NCI-H2227 (cell line): ENCODE results near the gene APBB1.

ENCODE experiments used
- DNase-seq: peaks from one replicate; lab custom pipeline; 2025; ENCODE audit not compliant: unreplicated experiment; lab: John Stamatoyannopoulos, UW

Gene APBB1

GRCh38 chr11:6419009-6419631, at the start of gene APBB1:
Gene APBB1, minus strand, starts transcription at chr11:6419094. Its CDS starts 7,747 bp downstream, at chr11:6411347.
- peak; percentile 89 for DNase-seq

GRCh38 chr11:6459099-6459450, 40.2 kb upstream of the APBB1 start:
- DNase-seq = no peak

DNA sequence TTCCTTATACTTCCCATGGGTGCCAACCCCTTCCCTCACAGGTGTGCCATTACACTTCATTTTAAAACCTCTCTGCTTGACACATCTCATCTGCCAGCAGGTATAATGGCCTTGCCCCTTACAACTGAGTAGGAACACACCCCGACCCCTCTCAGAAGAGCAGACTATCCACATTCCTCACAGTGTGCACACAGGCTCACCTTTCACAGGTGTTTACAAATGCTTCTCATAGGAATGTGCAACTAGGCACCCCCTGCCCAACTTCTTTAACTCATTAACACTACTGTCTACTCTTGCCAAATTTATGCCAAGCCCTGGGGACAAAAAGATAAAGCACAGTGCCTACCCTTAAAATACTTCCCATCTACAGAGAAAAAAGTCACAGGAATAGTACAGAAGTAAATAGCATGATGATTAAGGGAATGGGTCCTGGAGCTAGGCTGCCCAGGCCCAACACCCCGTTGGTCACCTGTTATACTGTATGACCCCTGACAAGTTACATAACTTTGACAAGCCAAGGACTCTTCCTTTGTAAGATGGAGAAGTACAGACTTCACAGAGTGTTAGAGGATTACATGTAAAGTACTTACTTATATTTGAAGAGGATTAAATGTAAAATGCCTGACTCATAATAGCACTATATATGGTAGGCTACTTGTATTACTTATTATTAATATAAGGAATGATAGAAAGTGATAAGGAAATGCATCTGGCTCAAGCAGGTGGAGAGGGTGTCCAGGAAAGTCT, 39.6 kb upstream of the APBB1 start:
- DNase-seq = no peak

DNA sequence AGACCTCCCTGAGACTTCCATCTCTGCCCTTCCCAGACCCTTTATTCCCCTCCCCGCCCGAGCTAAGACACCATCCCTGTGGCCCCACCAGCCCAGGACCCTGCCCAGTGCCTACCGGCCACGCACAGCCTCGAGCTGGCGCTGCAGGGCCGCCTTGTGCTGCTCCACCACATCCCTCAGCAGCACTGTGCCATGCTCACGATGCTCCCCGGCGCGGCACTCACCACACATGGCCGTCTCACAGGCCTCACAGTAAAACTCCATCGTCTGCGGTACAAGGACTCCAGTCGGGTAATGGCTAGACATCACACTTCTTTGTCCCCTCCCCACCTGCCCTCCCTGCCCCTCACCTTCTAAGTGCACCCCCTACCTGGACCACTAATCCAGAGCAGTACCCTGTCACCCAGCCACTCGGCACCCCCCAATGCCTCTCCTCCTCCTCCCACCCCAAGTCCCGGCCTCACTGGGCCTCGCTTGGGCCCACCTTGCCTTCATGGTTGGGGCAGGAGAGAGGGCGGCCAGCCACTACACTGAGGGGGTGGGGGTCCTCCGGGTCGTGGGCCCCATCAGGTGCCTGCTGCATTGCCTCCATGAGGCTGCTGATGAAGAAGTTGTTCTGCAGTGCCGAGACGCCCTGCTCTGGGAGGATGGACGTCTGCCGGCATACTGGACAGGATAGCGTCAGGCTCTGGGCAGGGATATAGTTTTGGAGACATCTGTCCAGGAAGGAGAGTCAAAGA, 38.9 kb upstream of the APBB1 start:
- DNase-seq = no peak

GRCh38 chr11:6456361-6457073, 37.6 kb upstream of the APBB1 start:
- DNase-seq = no peak

DNA sequence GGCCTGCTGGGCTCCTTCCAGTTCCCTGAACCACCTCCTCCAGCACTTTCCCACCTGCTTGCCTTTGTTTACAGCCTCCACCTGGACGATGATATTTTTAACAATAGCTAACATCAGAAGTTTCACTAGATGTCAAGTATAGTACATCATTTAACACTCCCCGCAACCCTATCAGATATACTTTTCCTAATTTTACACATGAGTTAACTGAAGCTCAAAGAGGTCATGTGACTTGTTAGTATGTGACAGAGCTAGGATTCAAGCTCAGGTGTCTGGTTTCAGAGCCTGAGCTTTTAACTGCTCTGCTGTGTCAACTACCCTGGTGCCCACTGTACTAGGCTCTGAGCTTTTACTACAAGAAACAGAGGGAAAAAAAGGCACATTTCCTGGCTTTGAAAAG, 36.2 kb upstream of the APBB1 start:
- DNase-seq = no peak

DNA sequence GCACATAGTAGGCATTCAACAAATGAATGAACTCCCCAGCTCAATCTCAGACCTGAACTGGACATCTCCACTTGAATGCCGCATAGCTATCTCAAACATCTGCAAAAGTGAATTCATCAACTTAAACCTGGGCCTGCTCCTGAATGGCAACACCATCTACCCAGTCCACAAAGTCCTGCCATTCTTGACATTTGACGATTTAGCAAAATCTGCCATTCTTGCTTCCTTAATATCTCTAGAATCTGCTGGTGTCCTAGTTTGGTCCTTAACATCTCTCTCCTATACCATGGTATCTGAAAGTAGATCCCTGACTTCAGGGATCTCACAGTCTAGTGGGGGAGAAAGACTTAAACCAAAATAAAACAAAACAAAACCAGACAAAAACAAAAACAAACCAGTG, 34.3 kb upstream of the APBB1 start:
- no peak for DNase-seq

- no peak for DNase-seq
Measured at GRCh38 chr11:6452219-6452618, 33.3 kb upstream of the APBB1 start.

- no peak for DNase-seq
Measured at GRCh38 chr11:6448574-6448973, 29.7 kb upstream of the APBB1 start.

DNA sequence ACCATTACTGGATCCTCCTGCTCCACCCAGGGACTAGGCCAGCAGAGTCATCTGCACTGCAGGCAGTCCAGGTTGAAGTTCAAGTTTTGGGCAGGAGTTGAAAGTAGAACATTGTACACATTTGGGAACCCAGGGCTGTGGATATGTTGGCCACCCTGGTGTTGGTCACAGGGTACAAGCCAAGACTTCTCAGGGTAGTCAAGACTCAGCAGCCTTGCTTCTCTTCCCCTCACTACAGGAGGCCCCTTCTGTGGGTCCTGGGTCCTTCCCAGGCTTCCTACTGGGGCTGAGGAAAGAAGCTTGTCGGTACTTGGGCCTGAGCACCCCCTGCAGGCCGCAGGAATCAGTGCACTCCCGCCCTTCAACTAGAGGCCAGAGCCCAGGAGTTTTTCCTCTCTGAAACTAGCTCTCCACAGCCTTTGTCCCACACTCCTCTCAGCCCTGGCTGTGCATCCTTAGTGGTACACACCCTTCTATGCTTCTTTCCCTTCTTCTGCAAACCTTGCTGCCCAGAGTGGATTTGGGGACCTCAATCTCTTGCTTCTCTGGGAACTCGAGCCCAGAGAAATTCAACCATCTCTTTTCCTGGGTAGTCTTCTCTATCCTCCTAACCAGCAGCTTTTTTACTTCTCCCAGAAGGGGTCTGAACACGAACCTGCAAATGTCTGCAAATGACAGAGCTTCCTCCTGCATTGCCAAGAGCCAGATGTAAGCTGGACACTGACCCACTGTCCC, 24.5 kb upstream of the APBB1 start:
- DNase-seq = peak; percentile 75

DNA sequence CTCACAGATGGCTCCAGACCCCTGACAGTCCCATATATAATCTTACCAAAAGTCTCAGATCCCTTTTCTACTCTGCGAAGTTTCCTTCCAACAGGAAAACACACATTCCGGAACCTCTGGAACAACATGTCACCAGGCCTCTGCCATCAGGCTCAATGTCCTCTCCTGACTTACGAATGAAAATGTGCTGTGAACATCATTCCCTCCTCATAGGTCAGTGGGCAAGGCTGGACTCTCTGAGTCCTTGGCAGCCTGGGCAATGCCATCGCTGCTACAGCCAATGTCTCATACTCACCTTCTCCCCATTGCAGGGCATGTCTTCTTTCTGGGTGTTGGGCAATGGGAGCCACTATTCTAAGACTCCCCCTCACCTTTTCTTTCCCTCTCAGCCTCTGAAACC, 23.5 kb upstream of the APBB1 start:
- DNase-seq = no peak

- no peak for DNase-seq
Measured at GRCh38 chr11:6440906-6441358, 22.0 kb upstream of the APBB1 start, which contains the start of gene HPX. Gene HPX, minus strand, starts transcription at chr11:6440987. Its CDS starts 24 bp downstream, at chr11:6440963.

GRCh38 chr11:6438979-6439571, 20.2 kb upstream of the APBB1 start:
- DNase-seq = peak; percentile 39

DNA sequence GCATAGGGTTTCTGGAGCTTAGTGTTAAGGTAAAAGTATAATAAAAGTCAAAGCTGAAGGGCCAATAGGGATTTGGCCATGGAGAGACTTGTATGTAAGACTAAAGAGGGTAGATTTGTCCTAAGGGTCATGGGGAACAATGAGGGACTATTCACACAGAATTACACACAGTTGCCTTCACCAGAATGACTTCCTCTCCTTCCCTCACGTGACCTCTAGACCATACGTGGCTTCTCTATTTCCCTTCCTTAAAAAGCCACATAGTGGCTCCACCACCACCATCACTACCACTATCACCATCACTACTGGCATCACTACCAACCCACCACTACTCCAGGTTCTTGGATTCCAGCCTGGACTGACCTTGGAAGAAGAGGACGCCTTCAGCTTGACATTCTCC, 19.1 kb upstream of the APBB1 start:
- no peak for DNase-seq

DNA sequence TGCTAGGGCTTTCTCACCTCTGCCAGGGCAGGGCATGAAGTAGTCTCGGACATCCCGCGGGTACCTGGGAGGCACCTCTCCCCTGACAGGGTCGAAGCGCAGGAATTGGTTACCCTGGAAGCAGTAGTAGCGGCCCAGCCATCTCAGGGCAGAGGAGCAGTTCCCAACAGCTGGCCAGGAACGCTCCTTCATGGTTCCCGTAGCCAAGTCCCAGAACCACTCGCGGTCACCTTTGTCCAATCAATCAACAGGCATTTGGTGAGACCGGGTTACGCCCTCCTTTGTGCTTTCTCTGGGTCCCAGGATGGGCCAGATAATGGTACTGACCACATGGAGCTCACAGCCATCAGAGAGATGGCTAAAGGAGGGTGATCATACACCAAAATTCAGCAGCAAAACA, 18.5 kb upstream of the APBB1 start:
- DNase-seq = no peak

GRCh38 chr11:6433998-6434660, 15.2 kb upstream of the APBB1 start:
- DNase-seq = no peak

GRCh38 chr11:6431861-6432260, 13.0 kb upstream of the APBB1 start:
- no peak for DNase-seq

- no peak for DNase-seq
Measured at GRCh38 chr11:6427516-6427915, 8.6 kb upstream of the APBB1 start.

GRCh38 chr11:6420677-6421076, 1.8 kb upstream of the APBB1 start:
- no peak for DNase-seq

DNA sequence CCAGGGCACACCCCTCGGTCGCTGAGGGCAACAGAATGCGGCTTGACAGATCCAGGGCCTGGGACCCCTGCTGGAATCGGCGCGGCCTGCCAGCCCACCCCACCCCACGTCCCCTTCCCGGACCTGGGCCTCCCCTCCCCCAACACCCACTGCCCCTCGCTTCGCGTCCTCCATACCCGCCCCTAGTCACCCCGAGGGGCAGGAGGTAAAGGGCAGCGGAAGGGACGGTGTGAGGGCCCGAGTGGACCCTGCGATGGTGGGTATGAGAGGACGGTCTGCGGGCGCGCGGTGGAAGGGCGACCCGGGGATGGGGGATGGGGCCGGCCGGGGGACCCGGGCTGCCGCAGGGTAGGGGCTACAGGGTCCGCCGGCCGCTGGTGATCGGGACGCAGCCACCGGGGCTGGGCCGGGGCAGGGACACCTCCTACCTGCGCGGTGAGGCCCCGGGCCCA, 311 bp downstream of the APBB1 start:
- DNase-seq = no peak
